Measurements from ENCODE around the gene SUPT20H.
"Not testable (repeated sequence)": the region's sequence is repeated elsewhere in the genome, so short reads cannot be mapped to it uniquely, and the experiment has no call there.

Gene SUPT20H

DNA sequence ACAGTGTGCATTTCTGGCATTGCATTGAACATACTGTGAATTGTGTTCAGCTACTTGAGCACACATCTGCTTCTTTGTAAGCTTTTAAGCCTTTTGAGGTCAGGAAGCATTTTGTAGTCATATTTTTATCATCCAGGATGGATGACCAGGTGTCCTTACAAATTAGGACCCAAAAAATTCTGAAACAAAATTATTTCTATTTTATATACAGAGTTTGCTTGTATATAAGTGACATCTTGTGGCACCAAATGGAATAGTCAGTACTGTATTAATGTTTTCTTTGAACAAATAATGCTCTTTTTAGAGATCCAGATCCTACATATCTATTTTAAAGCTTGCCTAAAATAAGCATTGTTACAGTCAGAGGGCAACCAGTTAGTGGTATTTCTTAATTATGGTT is 9.5 kb upstream of the SUPT20H start:
- DNase-seq = no peak

- DNase-seq = no peak
Observed at GRCh38 chr13:37067874-37068273, 8.4 kb upstream of the SUPT20H start.

DNA sequence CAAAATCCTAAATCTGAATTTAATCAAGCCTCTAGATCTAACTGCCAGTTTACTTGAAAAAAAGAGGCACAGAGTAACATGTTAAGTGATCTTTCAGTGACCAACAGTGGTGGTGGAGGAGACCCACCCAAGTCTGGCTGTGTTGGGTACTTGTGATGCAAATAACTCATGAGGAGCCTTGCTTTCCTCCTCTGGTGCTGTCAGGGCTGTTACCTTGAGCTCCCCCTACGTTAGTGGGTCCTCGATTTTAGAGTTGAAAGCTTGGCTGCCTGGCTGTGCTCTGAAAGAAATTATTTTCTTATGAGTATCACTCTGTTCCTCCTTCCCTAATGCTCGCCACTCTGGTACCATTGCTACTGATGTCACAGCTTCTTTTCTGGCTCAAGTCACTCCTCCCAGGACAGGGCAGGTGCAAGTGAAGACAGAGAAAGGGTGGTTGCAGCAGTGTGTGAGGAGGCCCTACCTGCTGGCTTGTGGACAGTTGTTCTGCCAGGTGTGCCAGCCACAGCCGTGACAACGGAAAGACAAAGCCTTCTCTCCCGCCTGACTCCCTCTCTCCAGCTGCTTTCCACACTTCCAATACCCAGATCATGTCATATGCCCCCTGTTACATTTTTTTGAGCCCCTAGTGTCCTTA is 6.5 kb upstream of the SUPT20H start:
- DNase-seq = no peak

DNA sequence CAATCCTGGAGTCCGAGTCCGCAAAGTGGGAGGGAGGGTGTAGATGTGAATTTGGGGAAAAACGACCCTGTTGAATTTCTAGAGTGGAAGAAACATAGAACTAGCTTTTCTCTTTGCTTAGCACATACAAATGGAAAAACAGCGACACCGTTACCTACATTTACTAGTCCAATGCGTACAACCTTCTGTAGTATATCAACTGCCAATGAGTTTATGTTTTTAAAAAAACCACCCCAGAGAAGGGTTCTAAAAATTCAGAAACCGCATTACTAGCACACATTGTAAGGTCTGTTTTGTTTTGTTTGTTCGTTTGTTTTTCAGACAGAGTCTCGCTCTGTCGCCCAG is 332 bp upstream of the SUPT20H start:
- DNase-seq = no peak

- not testable (repeated sequence) for DNase-seq
Observed at GRCh38 chr13:37056228-37056627, 3.3 kb downstream of the SUPT20H start.

DNA sequence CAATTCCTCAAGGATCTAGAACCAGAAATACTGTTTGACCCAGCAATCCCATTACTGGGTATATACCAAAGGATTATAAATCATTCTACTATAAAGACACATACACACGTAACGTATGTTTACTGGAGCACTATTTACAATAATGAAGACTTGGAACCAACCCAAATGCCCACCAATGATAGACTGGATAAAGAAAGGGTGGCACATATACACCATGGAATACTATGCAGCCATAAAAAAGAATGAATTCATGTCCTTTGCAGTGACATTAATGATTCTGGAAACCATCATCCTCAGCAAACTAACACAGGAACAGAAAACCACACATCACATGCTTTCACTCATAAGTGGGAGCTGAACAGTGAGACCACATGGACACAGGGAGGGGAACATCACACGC is 6.4 kb downstream of the SUPT20H start:
- DNase-seq = not testable (repeated sequence)

- DNase-seq = peak; percentile 17
Observed at GRCh38 chr13:37049810-37050209, 9.7 kb downstream of the SUPT20H start.

DNA sequence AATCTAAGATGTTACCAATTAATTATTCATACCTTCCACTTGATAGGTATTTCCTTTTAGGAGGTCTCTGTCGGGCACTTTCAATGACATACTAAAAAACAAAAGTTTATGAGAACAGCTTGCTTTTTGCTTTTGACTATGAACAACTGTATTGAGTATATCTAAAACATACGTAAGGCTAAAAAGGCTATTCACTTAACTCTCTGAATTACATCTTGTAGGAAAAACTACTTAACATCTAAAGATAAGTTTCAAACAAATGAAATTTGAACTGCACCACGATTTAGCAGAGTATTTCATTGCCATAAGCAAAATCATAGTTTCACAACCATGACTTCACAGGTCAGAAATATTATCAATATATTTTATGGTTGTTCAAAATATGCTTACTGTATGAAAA is 11.6 kb downstream of the SUPT20H start:
- DNase-seq = no peak

DNA sequence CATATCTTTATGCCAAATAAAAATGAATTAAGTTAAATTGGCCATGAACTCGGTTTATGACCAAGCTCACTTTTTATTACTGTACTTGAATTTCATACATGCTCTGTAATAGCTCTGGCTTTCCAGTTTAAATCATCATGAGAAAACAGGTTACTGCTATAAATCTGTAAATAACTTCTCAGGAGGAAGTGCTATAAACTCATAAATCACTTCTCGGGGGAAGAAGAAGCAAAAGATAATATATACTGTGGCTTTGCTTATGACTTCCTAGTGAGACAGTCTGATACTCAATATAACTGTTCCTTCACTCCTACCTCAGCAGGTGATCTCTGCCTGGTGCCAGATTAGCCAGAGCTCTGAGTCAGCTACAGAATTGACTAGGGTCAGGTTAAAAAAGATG is 12.5 kb downstream of the SUPT20H start:
- no peak for DNase-seq

GRCh38 chr13:37046062-37046461 is 13.4 kb downstream of the SUPT20H start:
- no peak for DNase-seq

DNA sequence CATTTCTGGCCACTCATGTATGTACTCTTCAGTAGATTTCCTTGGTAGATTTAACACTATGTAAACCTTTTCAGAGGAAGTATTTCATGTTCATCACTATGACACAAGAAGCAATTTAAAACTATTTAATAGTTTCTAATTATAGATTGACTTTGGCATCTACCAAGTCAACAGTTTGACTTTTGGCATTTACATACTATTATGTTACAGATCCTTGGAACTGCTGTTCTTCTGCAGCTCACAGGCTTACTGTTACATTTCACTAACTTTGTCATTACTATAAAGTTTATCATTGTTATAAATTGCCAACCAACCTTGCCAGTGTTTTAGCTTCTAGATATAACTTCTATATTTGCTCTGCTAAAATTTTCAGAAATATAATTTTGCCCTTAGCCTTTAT is 18.7 kb downstream of the SUPT20H start:
- DNase-seq = no peak

DNA sequence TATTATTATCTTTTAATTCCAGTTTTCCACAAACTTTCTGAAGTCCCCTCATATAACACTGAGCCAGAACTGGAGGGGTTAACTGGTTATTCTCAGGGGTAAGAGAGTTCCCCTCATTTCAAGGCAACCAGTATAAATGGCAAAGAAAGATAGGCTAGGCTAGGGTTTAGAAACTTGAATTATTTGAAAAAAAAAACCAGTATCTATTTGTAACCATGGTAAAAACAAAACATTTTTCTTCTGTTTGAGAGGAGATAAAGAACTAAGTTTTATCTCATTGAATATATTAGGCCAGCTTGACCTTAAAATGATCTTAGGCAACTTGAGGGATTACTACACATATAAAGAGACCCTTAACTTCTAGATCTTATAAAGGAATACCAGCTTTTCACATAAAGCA is 19.6 kb downstream of the SUPT20H start:
- no peak for DNase-seq

GRCh38 chr13:37037241-37037640 is 22.2 kb downstream of the SUPT20H start:
- DNase-seq = no peak

- no peak for DNase-seq
Observed at GRCh38 chr13:37029617-37030016, 29.9 kb downstream of the SUPT20H start.

DNA sequence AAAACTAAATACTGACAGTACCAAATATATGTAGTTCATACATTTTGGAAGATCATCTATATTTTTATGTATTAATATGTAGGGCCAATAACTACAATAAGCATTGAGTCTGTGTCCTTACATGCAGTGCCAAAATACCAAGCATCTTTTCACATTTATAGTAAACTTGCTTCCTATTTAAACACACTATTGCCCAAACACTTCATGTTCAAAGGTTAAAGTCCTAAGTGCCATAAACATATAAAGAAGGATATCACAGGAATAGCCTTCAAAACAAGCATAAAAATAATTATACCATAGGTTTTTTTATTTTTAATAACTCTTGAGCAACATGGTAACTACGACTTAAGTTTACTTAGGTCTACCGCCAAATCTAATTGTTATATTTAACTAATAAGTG is 31.8 kb downstream of the SUPT20H start:
- no peak for DNase-seq

- DNase-seq = no peak
Observed at GRCh38 chr13:37026771-37027170, 32.7 kb downstream of the SUPT20H start.

GRCh38 chr13:37023871-37024270 is 35.6 kb downstream of the SUPT20H start:
- DNase-seq = no peak

GRCh38 chr13:37014609-37015008 is 44.9 kb downstream of the SUPT20H start:
- no peak for DNase-seq

DNA sequence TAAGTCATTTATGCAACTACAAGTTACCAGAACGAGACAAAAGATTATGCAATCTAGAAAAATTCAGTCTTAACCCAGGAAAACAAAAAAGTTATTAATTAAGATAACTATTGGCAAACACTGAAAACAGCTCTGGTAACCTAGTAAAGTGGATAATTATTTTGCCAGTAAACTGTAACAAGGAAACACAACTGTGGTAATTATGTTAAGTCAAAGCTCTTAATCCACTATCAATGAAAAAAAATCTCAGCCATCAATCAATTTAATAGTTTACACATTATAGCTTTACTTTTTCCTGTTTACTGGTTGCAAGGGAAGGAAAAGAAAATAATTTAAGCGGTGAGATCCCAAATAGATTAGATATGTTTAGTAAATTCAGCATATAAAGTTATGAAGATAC is 47.7 kb downstream of the SUPT20H start:
- DNase-seq = peak; percentile 26

DNA sequence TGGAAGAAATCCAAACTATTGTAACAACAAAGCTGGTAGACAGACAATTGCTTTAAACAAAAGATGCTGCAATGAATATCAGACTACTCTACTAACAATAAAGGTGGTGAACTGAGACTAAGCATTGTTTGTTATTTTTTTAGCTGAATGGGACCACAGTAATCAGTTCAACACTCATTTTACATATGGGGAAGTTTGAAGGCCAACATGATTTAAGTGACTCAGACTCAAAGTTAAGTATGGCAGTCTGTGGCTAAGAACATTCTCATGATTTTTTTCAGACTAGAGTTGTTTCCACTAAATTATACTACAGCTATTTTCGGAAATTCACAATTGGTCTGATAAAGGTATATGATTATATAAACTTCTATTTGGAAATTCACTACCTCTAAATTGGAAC is 48.5 kb downstream of the SUPT20H start:
- no peak for DNase-seq

DNA sequence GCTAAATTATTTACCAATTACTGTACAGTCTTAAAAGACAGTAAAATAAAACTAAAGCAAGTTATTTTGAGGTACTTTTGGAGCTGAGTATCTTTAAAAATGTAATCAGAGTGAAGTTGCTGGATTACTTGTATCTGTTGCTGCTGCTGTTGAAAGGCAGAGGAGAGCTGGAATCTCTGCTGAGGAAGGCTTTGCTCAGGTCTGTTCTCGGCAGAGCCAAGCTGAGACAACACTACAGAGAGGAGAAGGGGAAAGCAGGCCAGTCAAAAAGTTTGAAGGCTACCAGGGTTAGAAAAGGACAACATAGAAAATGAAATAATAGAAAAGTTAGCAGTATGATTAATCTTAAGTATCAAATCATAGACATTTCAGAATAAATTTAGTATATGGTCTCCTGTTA is 49.1 kb downstream of the SUPT20H start:
- DNase-seq = no peak

- DNase-seq = no peak
Observed at GRCh38 chr13:37009692-37010091, 49.8 kb downstream of the SUPT20H start.

- DNase-seq = peak; percentile 52
Observed at GRCh38 chr13:37001921-37002250, 57.6 kb downstream of the SUPT20H start.

- peak; percentile 95 for DNase-seq
Observed at GRCh38 chr13:36999054-36999714, 60.3 kb downstream of the SUPT20H start, which contains the start of gene ALG5. Gene ALG5, minus strand, starts transcription at chr13:36999340. Its CDS starts 40 bp downstream, at chr13:36999300.

DNA sequence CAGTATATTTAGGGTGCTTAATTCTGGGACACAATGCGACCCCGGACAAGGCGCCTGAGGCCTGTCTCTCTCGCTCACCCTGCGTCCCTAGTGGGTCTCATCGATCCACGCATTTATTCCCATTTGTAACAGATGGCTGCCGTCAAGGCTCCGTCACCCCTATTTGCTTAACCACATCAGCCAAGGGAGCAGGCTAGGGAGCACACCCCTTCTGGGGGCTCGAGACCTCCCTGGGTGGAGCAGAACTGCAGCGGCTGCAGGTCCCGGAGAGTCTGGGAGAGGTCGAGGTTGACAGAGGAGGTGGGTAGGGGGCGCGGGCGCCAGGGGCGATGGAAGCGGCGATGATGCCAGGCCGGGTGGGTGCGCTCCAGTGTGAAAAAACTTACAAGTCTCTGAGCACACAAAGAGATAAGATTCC is 60.9 kb downstream of the SUPT20H start:
- DNase-seq = peak; percentile 69
